A549 treated with AZD2906 at 1 μM for 4 hours (cell line): Measurements from ENCODE around the gene CARS1. TPM values are rescaled to one million over a fixed set of nuclear protein-coding genes. Genes with fewer than 3 reads are reported as not detected.

Source experiments
- total RNA-seq: library from RNA; stranded (reverse); fragments of 200-300 nt; extraction: Qiagen RNA extraction; gene quantifications from 5 replicates; pipeline ENCODE4 v1.2.3, GENCODE V29; 2022

CARS1 gene
- total RNA-seq = 61.1 to 76.4 TPM (median 62.0 TPM) in 5 replicates

DNA sequence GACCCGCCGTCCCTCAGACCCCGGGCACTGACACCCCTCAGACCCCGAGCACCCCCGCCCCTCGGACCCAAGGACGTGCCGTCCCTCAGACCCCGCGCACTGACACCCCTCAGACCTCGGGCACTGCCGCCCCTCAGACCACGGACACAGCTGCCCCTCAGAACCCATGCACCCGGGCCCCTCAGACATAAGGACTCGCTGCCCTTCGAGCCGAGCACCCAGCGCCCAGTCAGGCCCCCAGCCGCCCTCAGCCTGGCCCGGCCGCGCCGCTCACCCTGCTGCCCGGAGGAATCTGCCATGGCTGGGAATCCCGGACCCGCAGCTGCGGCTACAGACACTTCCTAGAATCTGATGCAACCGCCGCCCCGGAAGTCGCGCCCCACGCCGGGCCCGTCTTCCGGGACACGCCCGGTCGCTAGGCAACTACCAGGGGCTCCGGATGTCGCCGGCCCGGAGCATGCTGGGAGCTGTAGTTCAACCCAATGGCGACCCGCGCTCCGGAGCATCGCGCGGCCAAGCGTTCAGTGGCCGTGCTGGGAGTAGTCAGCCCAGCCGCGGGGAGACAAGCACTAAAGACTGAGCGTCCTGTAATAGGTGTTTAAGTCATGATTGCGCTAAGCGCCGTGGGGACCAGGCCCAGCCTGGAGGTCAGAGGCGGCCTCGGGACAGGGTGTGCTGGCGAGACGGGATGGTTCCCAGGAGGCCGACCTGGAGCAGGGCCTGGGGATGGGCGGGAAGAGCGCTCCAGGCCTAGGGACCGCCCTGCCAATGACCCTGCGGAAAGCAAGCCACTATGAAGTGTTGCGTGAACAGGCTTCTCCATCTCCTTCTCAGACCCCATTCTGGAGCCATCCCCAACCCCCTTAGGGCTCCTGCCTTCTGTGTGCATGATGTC is at the start of gene CARS1:
Gene CARS1, minus strand, starts transcription at position 355 of the 895 bp plus-strand sequence. Its CDS starts 56 bp downstream, at position 299.

DNA sequence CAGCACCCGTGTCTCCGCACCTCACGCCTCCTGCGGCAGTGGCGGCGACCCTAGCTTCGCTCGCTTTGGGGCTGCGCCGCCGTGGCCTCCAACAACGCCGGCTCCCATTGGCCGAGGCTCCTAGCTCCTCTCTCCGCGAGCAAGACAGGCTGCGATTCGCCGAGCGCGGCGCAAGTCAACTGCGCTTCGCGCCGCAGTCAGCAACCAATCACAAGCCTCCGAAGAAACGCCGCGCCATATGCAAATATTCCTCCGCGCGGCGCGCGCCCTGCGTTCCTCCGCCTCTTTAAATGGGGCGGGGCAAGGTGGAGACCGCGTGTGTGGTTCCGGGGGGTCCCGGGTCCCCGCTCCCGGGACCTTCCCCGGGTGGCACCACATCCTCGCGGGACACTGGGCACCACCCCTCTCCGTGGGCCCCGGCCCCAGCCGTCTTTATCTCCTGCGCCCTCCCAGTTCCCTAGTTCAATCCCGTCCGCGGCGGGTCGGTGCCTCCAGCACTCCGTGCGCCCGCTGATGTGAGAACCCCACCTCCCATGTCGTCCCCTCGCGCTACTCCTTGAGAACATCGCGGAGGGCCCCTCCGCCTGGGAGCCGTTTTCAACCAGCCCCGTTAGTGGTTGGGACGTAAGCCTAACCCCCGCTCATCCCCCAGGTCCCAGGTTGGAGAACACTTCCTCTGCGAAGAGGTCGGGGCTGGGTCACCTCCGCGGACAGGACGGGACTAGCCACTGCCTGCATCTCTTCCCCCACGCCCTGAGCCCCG is 64.8 kb downstream of the CARS1 start, which contains the start of gene NAP1L4:
Gene NAP1L4, minus strand, starts transcription at position 96 of the 763 bp plus-strand sequence. CDS start 13,109 bp downstream, outside the sequence.

Other genes starting within 250 kb of the CARS1 start
- gene CDKN1C, start 171.6 kb downstream of the CARS1 start, total RNA-seq = 7.7 to 12.3 TPM (median 11.3 TPM) in 5 replicates
- gene PHLDA2, start 128.0 kb downstream of the CARS1 start, total RNA-seq = 81.8 to 133 TPM (median 110 TPM) in 5 replicates
- gene NAP1L4, start 65.1 kb downstream of the CARS1 start, total RNA-seq = 110 to 129 TPM (median 116 TPM) in 5 replicates
- gene OSBPL5, start 107.9 kb upstream of the CARS1 start, total RNA-seq = 7.5 to 10.5 TPM (median 9.2 TPM) in 5 replicates
- not detected in 5 replicates for gene MRGPRG, start 161.4 kb upstream of the CARS1 start, total RNA-seq
- 0.07 to 0.28 TPM (median 0.08 TPM) in 5 replicates for gene MRGPRE, start 175.0 kb upstream of the CARS1 start, total RNA-seq